Prostate gland (tissue), 2 donors: Measurements from ENCODE around the gene TOR1AIP1.

Source experiments
- CTCF ChIP-seq, 4 experiments: fragments of 200-600 bp in 2 of 4; fragments of 450-650 bp in 2 of 4; sonication (generic) in 2 of 4; IDR thresholded peaks; 1 replicate in 3 of 4; 2 replicates in 1 of 4; pipeline ENCODE4 v1.5.1; 2016 to 2019; ENCODE audit warnings: antibody characterized with exemption in 4 of 4, mild to moderate bottlenecking in 2 of 4, moderate library complexity in 2 of 4
- POLR2A ChIP-seq: fragments of 450-650 bp; IDR thresholded peaks from one replicate; pipeline ENCODE4 v1.6.1; 2016; ENCODE audit warnings: antibody characterized with exemption, mild to moderate bottlenecking

- TF ChIP-seq CTCF (IDR thresholded peaks at IDR 0.05) (no peak), POLR2A (no peak)
Observed at GRCh38 chr1:179925922-179926849, 44.1 kb downstream of the TOR1AIP1 start.
